ENCODE measurements around the gene EFCAB12.
"Not testable (repeated sequence)": the region's sequence is repeated elsewhere in the genome, so short reads cannot be mapped to it uniquely, and the experiment has no call there.

The EFCAB12 gene

DNA sequence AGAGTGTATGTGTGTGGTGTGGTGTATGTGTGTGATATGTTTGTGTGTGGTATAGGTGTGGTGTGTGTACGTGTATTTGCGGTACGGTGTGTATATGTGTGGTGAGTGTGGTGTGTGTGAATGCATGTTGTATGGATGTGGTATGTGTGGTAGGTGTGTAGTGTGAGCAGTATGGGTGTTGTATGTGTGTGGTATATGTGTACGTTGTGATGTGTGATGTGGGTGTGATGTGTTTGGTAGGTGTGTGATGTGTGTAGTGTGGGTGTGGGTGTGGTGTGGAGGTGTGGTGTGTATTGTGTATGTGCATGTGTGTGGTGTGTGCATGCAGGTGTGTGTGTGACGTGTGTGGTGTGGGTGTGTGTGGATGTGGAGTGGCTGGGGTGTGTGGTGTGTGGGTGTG, 58.7 kb downstream of the EFCAB12 start:
- Histone ChIP-seq H2AFZ (ENCODE audit: low read depth, low read length) (no peak overlapping the region), H3K27me3 (ENCODE audit: low read depth, low read length) (no peaks in the 10 kb centered on the region), H3K27ac (ENCODE audit: low read length) (no peak overlapping the region), H3K9ac (ENCODE audit: low read length) (no peak overlapping the region), H3K4me1 (ENCODE audit: low read length) (no peaks in the 10 kb centered on the region), H3K79me2 (ENCODE audit: low read length) (no peaks in the 10 kb centered on the region), H3K36me3 (replicated peaks; ENCODE audit: low read depth, low read length) (no peaks in the 10 kb centered on the region), H3K9me3 (ENCODE audit: insufficient read depth, low read length) (no peaks in the 10 kb centered on the region), H3K4me2 (ENCODE audit: low read length) (no peak overlapping the region), H4K20me1 (ENCODE audit: insufficient read depth, low read length) (no peaks in the 10 kb centered on the region), H3K4me3 (ENCODE audit: low read length) (no peak overlapping the region)
- TF ChIP-seq, protein P1, sequence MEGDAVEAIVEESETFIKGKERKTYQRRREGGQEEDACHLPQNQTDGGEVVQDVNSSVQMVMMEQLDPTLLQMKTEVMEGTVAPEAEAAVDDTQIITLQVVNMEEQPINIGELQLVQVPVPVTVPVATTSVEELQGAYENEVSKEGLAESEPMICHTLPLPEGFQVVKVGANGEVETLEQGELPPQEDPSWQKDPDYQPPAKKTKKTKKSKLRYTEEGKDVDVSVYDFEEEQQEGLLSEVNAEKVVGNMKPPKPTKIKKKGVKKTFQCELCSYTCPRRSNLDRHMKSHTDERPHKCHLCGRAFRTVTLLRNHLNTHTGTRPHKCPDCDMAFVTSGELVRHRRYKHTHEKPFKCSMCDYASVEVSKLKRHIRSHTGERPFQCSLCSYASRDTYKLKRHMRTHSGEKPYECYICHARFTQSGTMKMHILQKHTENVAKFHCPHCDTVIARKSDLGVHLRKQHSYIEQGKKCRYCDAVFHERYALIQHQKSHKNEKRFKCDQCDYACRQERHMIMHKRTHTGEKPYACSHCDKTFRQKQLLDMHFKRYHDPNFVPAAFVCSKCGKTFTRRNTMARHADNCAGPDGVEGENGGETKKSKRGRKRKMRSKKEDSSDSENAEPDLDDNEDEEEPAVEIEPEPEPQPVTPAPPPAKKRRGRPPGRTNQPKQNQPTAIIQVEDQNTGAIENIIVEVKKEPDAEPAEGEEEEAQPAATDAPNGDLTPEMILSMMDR (IDR thresholded peaks at IDR 0.05; ENCODE audit: low read depth, low read length) = no peak
- TF ChIP-seq EZH2phosphoT487 (IDR thresholded peaks at IDR 0.05; ENCODE audit: low read depth) = no peak

DNA sequence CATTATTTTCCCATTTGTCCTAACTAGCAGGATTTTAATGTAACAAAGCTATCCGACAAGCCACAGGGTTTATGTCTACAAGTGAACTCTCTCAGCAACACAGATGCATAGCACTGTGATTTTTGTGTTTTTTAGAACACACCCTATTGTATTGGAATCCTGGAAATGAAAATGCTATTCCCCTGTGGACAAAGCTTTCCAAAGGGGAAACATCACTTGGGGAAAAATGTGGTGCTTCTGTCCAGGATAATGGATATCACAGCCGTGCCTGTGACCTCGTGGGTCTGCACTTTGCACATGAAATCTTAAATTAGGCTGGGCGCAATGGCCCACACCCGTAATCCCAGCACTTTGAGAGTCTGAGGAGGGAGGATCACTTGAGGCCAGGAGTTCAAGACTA, 60.6 kb downstream of the EFCAB12 start:
- TF ChIP-seq, protein P1 (IDR thresholded peaks at IDR 0.05; ENCODE audit: low read depth, low read length) = no peak
- TF ChIP-seq EZH2phosphoT487 (IDR thresholded peaks at IDR 0.05; ENCODE audit: low read depth) = no peak
- H3K9me3 ChIP-seq (ENCODE audit: insufficient read depth, low read length) = no peaks in the 10 kb centered on the region
- no peak overlapping the region for H3K9ac ChIP-seq (ENCODE audit: low read length)
- H3K4me1 ChIP-seq (ENCODE audit: low read length) = no peaks in the 10 kb centered on the region
- H2AFZ ChIP-seq (ENCODE audit: low read depth, low read length) = no peak overlapping the region
- H3K79me2 ChIP-seq (ENCODE audit: low read length) = no peaks in the 10 kb centered on the region
- no peak overlapping the region for H3K27ac ChIP-seq (ENCODE audit: low read length)
- no peak overlapping the region for H3K4me2 ChIP-seq (ENCODE audit: low read length)
- no peaks in the 10 kb centered on the region for H4K20me1 ChIP-seq (ENCODE audit: insufficient read depth, low read length)
- H3K27me3 ChIP-seq (ENCODE audit: low read depth, low read length) = no peaks in the 10 kb centered on the region
- H3K36me3 ChIP-seq (replicated peaks; ENCODE audit: low read depth, low read length) = no peaks in the 10 kb centered on the region
- H3K4me3 ChIP-seq (ENCODE audit: low read length) = no peak overlapping the region

DNA sequence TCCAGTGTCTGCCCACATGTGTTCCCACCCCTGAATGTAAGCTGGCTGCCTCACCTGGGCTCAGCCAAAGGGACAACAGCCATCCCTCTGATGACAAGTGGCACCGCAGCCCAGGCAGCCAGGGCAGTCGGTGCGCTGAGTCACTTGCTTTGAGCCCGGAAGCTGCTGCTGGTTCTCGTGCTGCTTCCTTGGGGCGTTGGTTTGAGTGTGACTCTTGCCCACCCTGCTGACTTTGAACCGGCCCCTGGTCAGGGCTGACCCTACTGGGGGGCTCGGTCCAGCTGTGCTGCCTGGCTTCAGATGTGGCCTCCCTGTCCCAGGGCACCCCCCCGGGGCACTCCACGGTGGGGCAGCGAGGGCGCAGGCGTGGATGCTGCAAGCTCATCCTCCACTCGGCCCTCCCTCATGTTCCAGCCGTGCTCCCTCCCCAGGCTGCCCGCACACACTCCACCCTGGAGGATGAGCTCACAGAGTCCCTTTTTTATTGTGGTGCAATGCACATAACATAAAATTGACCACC, 62.1 kb downstream of the EFCAB12 start:
- Histone ChIP-seq H3K27ac (ENCODE audit: low read length) (no peak overlapping the region), H3K4me1 (ENCODE audit: low read length) (no peaks in the 10 kb centered on the region), H2AFZ (ENCODE audit: low read depth, low read length) (no peak overlapping the region), H3K36me3 (replicated peaks; ENCODE audit: low read depth, low read length) (no peaks in the 10 kb centered on the region), H3K79me2 (ENCODE audit: low read length) (no peaks in the 10 kb centered on the region), H3K4me2 (ENCODE audit: low read length) (no peak overlapping the region), H3K27me3 (ENCODE audit: low read depth, low read length) (no peaks in the 10 kb centered on the region), H3K4me3 (ENCODE audit: low read length) (no peak overlapping the region), H3K9me3 (ENCODE audit: insufficient read depth, low read length) (no peaks in the 10 kb centered on the region), H3K9ac (ENCODE audit: low read length) (no peak overlapping the region), H4K20me1 (ENCODE audit: insufficient read depth, low read length) (no peaks in the 10 kb centered on the region)
- TF ChIP-seq, protein P1 (IDR thresholded peaks at IDR 0.05; ENCODE audit: low read depth, low read length) = no peak
- no peak for TF ChIP-seq EZH2phosphoT487 (IDR thresholded peaks at IDR 0.05; ENCODE audit: low read depth)

DNA sequence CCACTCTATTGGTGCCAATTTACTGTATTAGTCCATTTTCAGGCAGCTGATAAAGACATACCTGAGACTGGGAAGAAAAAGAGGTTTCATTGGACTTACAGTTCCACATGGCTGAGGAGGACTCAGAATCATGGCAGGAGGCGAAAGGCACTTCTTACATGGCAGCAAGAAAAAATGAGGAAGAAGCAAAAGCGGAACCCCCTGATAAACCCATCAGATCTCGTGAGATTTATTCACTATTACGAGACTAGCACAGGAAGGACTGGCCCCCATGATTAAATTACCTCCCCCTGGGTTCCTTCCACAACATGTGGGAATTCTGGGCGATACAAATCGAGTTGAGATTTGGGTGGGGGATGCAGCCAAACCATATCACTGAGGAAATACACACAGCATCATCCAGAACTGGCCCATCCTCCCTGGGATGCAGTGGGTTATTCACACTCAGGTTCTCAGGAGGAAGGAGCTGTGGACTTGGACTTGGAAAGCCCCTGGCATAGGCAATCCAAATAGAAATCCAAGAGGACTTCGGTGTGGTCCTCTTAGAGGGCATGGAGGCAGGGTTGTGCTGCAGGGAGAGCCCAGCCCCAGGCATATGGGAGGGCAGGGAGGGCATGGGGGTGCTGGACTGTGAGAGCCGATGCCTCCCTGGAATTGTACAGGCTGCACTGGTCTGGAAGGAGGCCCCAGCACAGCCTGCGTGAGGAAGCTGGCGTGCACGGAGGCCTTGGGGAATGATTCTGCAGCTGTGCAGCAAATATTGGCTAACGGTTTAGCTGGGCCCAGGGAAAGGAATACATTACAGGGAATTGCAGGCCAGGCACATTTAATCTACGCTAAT, 62.9 kb downstream of the EFCAB12 start:
- Histone ChIP-seq H4K20me1 (ENCODE audit: insufficient read depth, low read length) (no peaks in the 10 kb centered on the region), H3K27ac (ENCODE audit: low read length) (no peak overlapping the region), H3K79me2 (ENCODE audit: low read length) (no peaks in the 10 kb centered on the region), H3K27me3 (ENCODE audit: low read depth, low read length) (no peaks in the 10 kb centered on the region), H3K4me3 (ENCODE audit: low read length) (no peak overlapping the region), H3K4me1 (ENCODE audit: low read length) (no peaks in the 10 kb centered on the region), H2AFZ (ENCODE audit: low read depth, low read length) (no peak overlapping the region), H3K9me3 (ENCODE audit: insufficient read depth, low read length) (no peaks in the 10 kb centered on the region), H3K4me2 (ENCODE audit: low read length) (no peak overlapping the region), H3K36me3 (replicated peaks; ENCODE audit: low read depth, low read length) (no peaks in the 10 kb centered on the region), H3K9ac (ENCODE audit: low read length) (no peak overlapping the region)
- TF ChIP-seq, protein P1 (IDR thresholded peaks at IDR 0.05; ENCODE audit: low read depth, low read length) = no peak
- TF ChIP-seq EZH2phosphoT487 (IDR thresholded peaks at IDR 0.05; ENCODE audit: low read depth) = no peak

DNA sequence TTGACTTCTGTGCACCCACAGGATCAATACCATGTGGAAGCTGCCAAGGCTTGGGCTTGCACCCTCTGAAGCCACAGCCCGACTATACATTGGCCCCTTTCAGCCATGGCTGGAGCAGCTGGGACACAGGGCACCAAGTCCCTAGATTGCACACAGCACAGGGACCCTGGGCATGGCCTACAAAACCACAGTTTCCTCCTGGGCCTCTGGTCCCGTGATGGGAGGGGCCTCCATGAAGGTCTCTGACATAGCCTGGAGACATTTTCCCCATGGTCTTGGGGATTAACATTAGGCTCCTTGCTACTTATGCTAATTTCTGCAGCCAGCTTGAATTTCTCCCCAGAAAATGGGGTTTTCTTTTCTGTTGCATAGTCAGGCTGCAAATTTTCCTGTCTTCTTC, 63.6 kb downstream of the EFCAB12 start:
- not testable (repeated sequence) for H3K4me2 ChIP-seq (ENCODE audit: low read length); H3K4me1 ChIP-seq (ENCODE audit: low read length); H4K20me1 ChIP-seq (ENCODE audit: insufficient read depth, low read length); H3K79me2 ChIP-seq (ENCODE audit: low read length); H3K27ac ChIP-seq (ENCODE audit: low read length); H3K4me3 ChIP-seq (ENCODE audit: low read length); H3K27me3 ChIP-seq (ENCODE audit: low read depth, low read length); H3K9me3 ChIP-seq (ENCODE audit: insufficient read depth, low read length); H2AFZ ChIP-seq (ENCODE audit: low read depth, low read length); H3K36me3 ChIP-seq (replicated peaks; ENCODE audit: low read depth, low read length); H3K9ac ChIP-seq (ENCODE audit: low read length)

DNA sequence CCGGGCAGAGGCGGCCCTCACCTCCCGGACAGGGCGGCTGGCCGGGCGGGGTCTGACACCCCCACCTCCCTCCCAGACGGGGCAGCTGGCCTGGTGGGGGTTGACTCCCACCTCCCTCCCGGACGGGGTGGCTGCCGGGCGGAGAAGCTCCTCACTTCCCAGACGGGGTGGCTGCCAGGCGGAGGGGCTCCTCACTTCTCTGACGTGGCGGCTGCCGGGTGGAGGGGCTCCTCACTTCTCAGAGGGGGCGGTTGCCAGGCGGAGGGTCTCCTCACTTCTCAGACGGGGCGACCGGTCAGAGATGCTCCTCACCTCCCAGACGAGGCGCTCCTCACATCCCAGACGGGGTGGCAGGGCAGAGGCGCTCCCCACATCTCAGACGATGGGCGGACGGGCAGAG, 65.1 kb downstream of the EFCAB12 start:
- H3K9ac ChIP-seq (ENCODE audit: low read length); H2AFZ ChIP-seq (ENCODE audit: low read depth, low read length); H3K4me1 ChIP-seq (ENCODE audit: low read length); H4K20me1 ChIP-seq (ENCODE audit: insufficient read depth, low read length); H3K36me3 ChIP-seq (replicated peaks; ENCODE audit: low read depth, low read length); H3K27me3 ChIP-seq (ENCODE audit: low read depth, low read length); H3K9me3 ChIP-seq (ENCODE audit: insufficient read depth, low read length); H3K4me3 ChIP-seq (ENCODE audit: low read length); H3K79me2 ChIP-seq (ENCODE audit: low read length); H3K27ac ChIP-seq (ENCODE audit: low read length); H3K4me2 ChIP-seq (ENCODE audit: low read length): not testable (repeated sequence)
